ENCODE data around the gene NFU1.
A peak's percentile ranks its signal among the peaks of the same experiment; 100 is the strongest.

NFU1 gene

GRCh38 chr2:69382547-69382946 lies 54.7 kb downstream of the NFU1 start:
- Histone ChIP-seq H3K79me2 (ENCODE audit: insufficient read depth, low read length) (peaks cover 96% of the 10 kb centered on the region), H3K4me1 (ENCODE audit: insufficient read depth, low read length, poor library complexity, severe bottlenecking) (peaks cover 42% of the 10 kb centered on the region), H3K9me3 (ENCODE audit: insufficient read depth, low read depth, low read length) (no peaks in the 10 kb centered on the region), H3F3A (ENCODE audit: low read depth) (no peaks in the 10 kb centered on the region), H3K4me2 (ENCODE audit: low read depth, low read length, poor library complexity, severe bottlenecking) (peak overlapping the region; percentile 81), H2AFZ (ENCODE audit: low read length) (no peak overlapping the region), H3K9me2 (replicated peaks; ENCODE audit: low read depth, low read length) (no peaks in the 10 kb centered on the region), H3K9ac (ENCODE audit: low read depth, low read length, poor library complexity, severe bottlenecking) (peak overlapping the region; percentile 21), H3K27me3 (ENCODE audit: insufficient read depth, low read length, poor library complexity, severe bottlenecking) (no peaks in the 10 kb centered on the region), H3K4me3 (ENCODE audit: low read length, poor library complexity, severe bottlenecking) (peak overlapping the region; percentile 86), H3K36me3 (ENCODE audit: insufficient read depth, low read length) (no peaks in the 10 kb centered on the region), H4K20me1 (ENCODE audit: insufficient read depth, low read length, poor library complexity, severe bottlenecking) (peaks cover 80% of the 10 kb centered on the region)
- no peak for TF ChIP-seq CTCF (conservative IDR thresholded peaks at IDR 0.05; ENCODE audit: low read length)
- TF ChIP-seq EZH2phosphoT487 (IDR thresholded peaks at IDR 0.05; ENCODE audit: borderline replicate concordance) = no peak

- peaks cover 39% of the 10 kb centered on the region for H3K4me1 ChIP-seq (ENCODE audit: insufficient read depth, low read length, poor library complexity, severe bottlenecking)
- H4K20me1 ChIP-seq (ENCODE audit: insufficient read depth, low read length, poor library complexity, severe bottlenecking) = peaks cover 86% of the 10 kb centered on the region
- H3K79me2 ChIP-seq (ENCODE audit: insufficient read depth, low read length) = peaks cover 97% of the 10 kb centered on the region
- no peak overlapping the region for H3K9ac ChIP-seq (ENCODE audit: low read depth, low read length, poor library complexity, severe bottlenecking)
- H3K9me3 ChIP-seq (ENCODE audit: insufficient read depth, low read depth, low read length) = no peaks in the 10 kb centered on the region
- no peak for TF ChIP-seq EZH2phosphoT487 (IDR thresholded peaks at IDR 0.05; ENCODE audit: borderline replicate concordance)
- no peak for TF ChIP-seq CTCF (conservative IDR thresholded peaks at IDR 0.05; ENCODE audit: low read length)
- H3K9me2 ChIP-seq (replicated peaks; ENCODE audit: low read depth, low read length) = no peaks in the 10 kb centered on the region
- H2AFZ ChIP-seq (ENCODE audit: low read length) = no peak overlapping the region
- H3K36me3 ChIP-seq (ENCODE audit: insufficient read depth, low read length) = no peaks in the 10 kb centered on the region
- peaks cover 3% of the 10 kb centered on the region; the same call in 1 of the 2 replicates for H3F3A ChIP-seq (ENCODE audit: low read depth)
- no peaks in the 10 kb centered on the region for H3K27me3 ChIP-seq (ENCODE audit: insufficient read depth, low read length, poor library complexity, severe bottlenecking)
- H3K4me3 ChIP-seq (ENCODE audit: low read length, poor library complexity, severe bottlenecking) = peak overlapping the region; percentile 86
- H3K4me2 ChIP-seq (ENCODE audit: low read depth, low read length, poor library complexity, severe bottlenecking) = peak overlapping the region; percentile 81
Observed at GRCh38 chr2:69381337-69381737, 55.9 kb downstream of the NFU1 start.

GRCh38 chr2:69380072-69380917 lies 56.9 kb downstream of the NFU1 start:
- no peak overlapping the region for H3K4me3 ChIP-seq (ENCODE audit: low read length, poor library complexity, severe bottlenecking)

More at GRCh38 chr2:69380072-69380917, 56.9 kb downstream of the NFU1 start:
- H3K9me3 ChIP-seq (ENCODE audit: insufficient read depth, low read depth, low read length) = no peaks in the 10 kb centered on the region
- H4K20me1 ChIP-seq (ENCODE audit: insufficient read depth, low read length, poor library complexity, severe bottlenecking) = peaks cover 85% of the 10 kb centered on the region
- H3K9ac ChIP-seq (ENCODE audit: low read depth, low read length, poor library complexity, severe bottlenecking) = no peak overlapping the region
- no peaks in the 10 kb centered on the region for H3K36me3 ChIP-seq (ENCODE audit: insufficient read depth, low read length)
- peaks cover 3% of the 10 kb centered on the region; the same call in 1 of the 2 replicates for H3F3A ChIP-seq (ENCODE audit: low read depth)
- peaks cover 97% of the 10 kb centered on the region for H3K79me2 ChIP-seq (ENCODE audit: insufficient read depth, low read length)
- H3K9me2 ChIP-seq (replicated peaks; ENCODE audit: low read depth, low read length) = no peaks in the 10 kb centered on the region
- TF ChIP-seq EZH2phosphoT487 (IDR thresholded peaks at IDR 0.05; ENCODE audit: borderline replicate concordance) (no peak), CTCF (conservative IDR thresholded peaks at IDR 0.05; ENCODE audit: low read length) (no peak)
- peak overlapping the region; percentile 81 for H3K4me2 ChIP-seq (ENCODE audit: low read depth, low read length, poor library complexity, severe bottlenecking)
- H3K27me3 ChIP-seq (ENCODE audit: insufficient read depth, low read length, poor library complexity, severe bottlenecking) = no peaks in the 10 kb centered on the region
- H3K4me1 ChIP-seq (ENCODE audit: insufficient read depth, low read length, poor library complexity, severe bottlenecking) = peaks cover 35% of the 10 kb centered on the region
- H2AFZ ChIP-seq (ENCODE audit: low read length) = no peak overlapping the region
